HepG2 (cell line): ENCODE measurements around the gene FASTKD1. TPM values are rescaled to one million over a fixed set of nuclear protein-coding genes. Genes with fewer than 3 reads are reported as not detected.

Source experiments
- ARHGAP35 ChIP-seq: sonication (generic); formaldehyde crosslinking; IDR thresholded peaks from 2 replicates; pipeline ENCODE4 v1.9.0; 2022; ENCODE audit warnings: mild to moderate bottlenecking, inconsistent platforms, moderate library complexity, missing genetic modification reagents, borderline replicate concordance
- BORCS8-MEF2B ChIP-seq: sonication (generic); formaldehyde crosslinking; IDR thresholded peaks from 2 replicates; pipeline ENCODE4 v1.8.0; 2022; ENCODE audit warnings: mild to moderate bottlenecking, missing genetic modification reagents
- DRAP1 ChIP-seq: IDR thresholded peaks from 2 replicates; pipeline ENCODE4 v1.6.1; 2016; ENCODE audit warnings: missing genetic modification reagents, missing compliant biosample characterization
- E2F1 ChIP-seq: sonication (generic); formaldehyde crosslinking; IDR thresholded peaks from 2 replicates; pipeline ENCODE4 v1.5.0; 2020; ENCODE audit warnings: missing genetic modification reagents
- E2F2 ChIP-seq: sonication (generic); formaldehyde crosslinking; IDR thresholded peaks from 2 replicates; pipeline ENCODE4 v1.4.0; 2020; ENCODE audit warnings: missing genetic modification reagents, borderline replicate concordance
- GLI4 ChIP-seq: sonication (generic); formaldehyde crosslinking; IDR thresholded peaks from 2 replicates; pipeline ENCODE4 v1.5.1; 2020; ENCODE audit warnings: missing genetic modification reagents, mild to moderate bottlenecking, moderate library complexity, borderline replicate concordance
- GPBP1L1 ChIP-seq: sonication (generic); formaldehyde crosslinking; IDR thresholded peaks from 2 replicates; pipeline ENCODE4 v1.5.0; 2020; ENCODE audit warnings: mild to moderate bottlenecking, missing genetic modification reagents
- MEIS2 ChIP-seq: sonication (generic); formaldehyde crosslinking; IDR thresholded peaks from 2 replicates; pipeline ENCODE4 v1.9.0; 2021; ENCODE audit warnings: mild to moderate bottlenecking, missing genetic modification reagents
- NFIC ChIP-seq: IDR thresholded peaks from 2 replicates; pipeline ENCODE4 v1.6.1; 2012; ENCODE audit warnings: mild to moderate bottlenecking, low read length, inconsistent platforms
- ONECUT2 ChIP-seq: sonication (generic); formaldehyde crosslinking; IDR thresholded peaks from 2 replicates; pipeline ENCODE4 v1.4.0; 2020; ENCODE audit warnings: missing genetic modification reagents
- POLR2AphosphoS5 ChIP-seq: IDR thresholded peaks from 2 replicates; pipeline ENCODE4 v1.6.1; 2012; ENCODE audit warnings: low read depth, low read length
- PTBP1 ChIP-seq: fragments of 200-400 bp; formaldehyde crosslinking; IDR thresholded peaks from 2 replicates; pipeline ENCODE4 v1.6.1; 2018; ENCODE audit warnings: low read length, low read depth; ENCODE audit not compliant: poor library complexity, severe bottlenecking
- SOX5 ChIP-seq: IDR thresholded peaks from 2 replicates; pipeline ENCODE4 v1.6.1; 2016; ENCODE audit warnings: borderline replicate concordance
- TARDBP ChIP-seq: sonication (generic); formaldehyde crosslinking; IDR thresholded peaks from 2 replicates; pipeline ENCODE4 v1.8.0; 2022; ENCODE audit warnings: mild to moderate bottlenecking, missing genetic modification reagents
- TBP ChIP-seq: sonication (generic); formaldehyde crosslinking; IDR thresholded peaks from 2 replicates; pipeline ENCODE4 v1.5.0; 2020; ENCODE audit warnings: missing genetic modification reagents
- ZBED4 ChIP-seq: sonication (generic); formaldehyde crosslinking; IDR thresholded peaks from 2 replicates; pipeline ENCODE4 v1.4.0; 2020; ENCODE audit warnings: missing genetic modification reagents, borderline replicate concordance
- ZMYM4 ChIP-seq: sonication (generic); formaldehyde crosslinking; IDR thresholded peaks from 2 replicates; pipeline ENCODE4 v1.8.1; 2023; ENCODE audit warnings: mild to moderate bottlenecking, missing genetic modification reagents
- ZNF180 ChIP-seq: sonication (generic); formaldehyde crosslinking; IDR thresholded peaks from 2 replicates; pipeline ENCODE4 v1.4.0; 2020; ENCODE audit warnings: low read depth, missing genetic modification reagents, borderline replicate concordance
- ZNF274 ChIP-seq: sonication (generic); formaldehyde crosslinking; IDR thresholded peaks from 2 replicates; pipeline ENCODE4 v1.5.1; 2020; ENCODE audit warnings: mild to moderate bottlenecking, missing genetic modification reagents
- ZNF563 ChIP-seq: sonication (generic); formaldehyde crosslinking; IDR thresholded peaks from 2 replicates; pipeline ENCODE4 v1.8.0; 2022; ENCODE audit warnings: mild to moderate bottlenecking, moderate library complexity, missing genetic modification reagents
- ZNF850 ChIP-seq: sonication (generic); formaldehyde crosslinking; conservative IDR thresholded peaks from 2 replicates; pipeline ENCODE4 v1.9.0; 2021; ENCODE audit warnings: mild to moderate bottlenecking, missing genetic modification reagents
- polyA plus RNA-seq, 8 experiments: library from polyadenylated mRNA; depleted of rRNA in 3 of 8; stranded (reverse) in 7 of 8; unstranded in 1 of 8; fragments of >200 nt; fragmentation: Illumina TruSeq in 4 of 8; extraction: Trizol in 4 of 8; gene quantifications; 2 replicates each; pipeline versions ENCODE4 v1.2.1 to v1.2.3, GENCODE V29; 2011 to 2016; ENCODE audit warnings: low read depth in 4 of 8, missing spikeins in 1 of 8, mixed read lengths in 1 of 8; ENCODE audit not compliant: insufficient read depth in 1 of 8
- total RNA-seq, 5 experiments: library from RNA; depleted of rRNA; stranded (reverse); fragments of >200 nt; fragmentation: Illumina TruSeq; extraction: Trizol; gene quantifications; 2 replicates each; pipeline ENCODE4 v1.2.3, GENCODE V29; 2016; ENCODE audit warnings: low read depth in 1 of 5

FASTKD1 gene
- total and polyA plus RNA-seq, 2 of the 13 experiments (the other 11 are each of a cell fraction or from before 2014, with no cell fraction given): 35.0 to 38.0 TPM

GRCh38 chr2:169573160-169573973 is at the start of gene FASTKD1 (continued):
- TF ChIP-seq BORCS8-MEF2B (CRISPR knock-in tag) (peak; percentile 72; the same call in 1 of the 2 replicates), ZNF563 (CRISPR knock-in tag) (no peak), ZNF274 (CRISPR knock-in tag) (peak; percentile 79), GLI4 (CRISPR knock-in tag) (peak; percentile 85; the same call in 1 of the 2 replicates), ZBED4 (CRISPR knock-in tag) (peak; percentile 50; the same call in 1 of the 2 replicates), SOX5 (CRISPR knock-in tag) (peak; percentile 83), E2F1 (CRISPR knock-in tag) (peak; percentile 56; the same call in 1 of the 2 replicates), E2F2 (CRISPR knock-in tag) (no peak; the same call in 1 of the 2 replicates), ZNF850 (CRISPR knock-in tag) (no peak), ZNF180 (CRISPR knock-in tag) (peak; percentile 87; the same call in 1 of the 2 replicates), ONECUT2 (CRISPR knock-in tag) (0 out of 2 replicates have a peak, but pooled peaks have one; percentile 22), ARHGAP35 (CRISPR knock-in tag) (peak; percentile 56; the same call in 1 of the 2 replicates), MEIS2 (CRISPR knock-in tag) (0 out of 2 replicates have a peak, but pooled peaks have one; percentile 61), ZMYM4 (peak; percentile 98), TARDBP (peak; percentile 99), NFIC (peak; percentile 78), TBP (CRISPR knock-in tag) (peak; percentile 96; the same call in 1 of the 2 replicates), DRAP1 (CRISPR knock-in tag) (peak; percentile 91), GPBP1L1 (CRISPR knock-in tag) (no peak), PTBP1 (no peak), POLR2AphosphoS5 (peak; percentile 80)
